Smooth muscle cell (in vitro differentiated cells): ENCODE data around the gene IPO9. TPM values are rescaled to one million over a fixed set of nuclear protein-coding genes. Genes with fewer than 3 reads are reported as not detected.
A peak's percentile ranks its signal among the peaks of the same experiment; 100 is the strongest.

Source experiments
- DNase-seq: peaks from one replicate; lab custom pipeline; 2025; ENCODE audit not compliant: unreplicated experiment; lab: John Stamatoyannopoulos, UW
- H2AFZ ChIP-seq: fragments of 200-600 bp; sonication (generic); 2 replicates; pipeline ENCODE4 v1.6.0; 2016; ENCODE audit warnings: antibody characterized with exemption, low read depth, mild to moderate bottlenecking
- H3F3A ChIP-seq: fragments of 200-600 bp; sonication (generic); 2 replicates; pipeline ENCODE4 v1.6.0; 2017; ENCODE audit warnings: antibody characterized with exemption, low read depth
- H3K27ac ChIP-seq: fragments of 200-600 bp; sonication (generic); 2 replicates; pipeline ENCODE4 v1.5.1; 2016; ENCODE audit warnings: low read depth, mild to moderate bottlenecking
- H3K27me3 ChIP-seq: fragments of 200-600 bp; sonication (generic); 2 replicates; pipeline ENCODE4 v1.6.1; 2016; ENCODE audit warnings: low read depth, mild to moderate bottlenecking
- H3K36me3 ChIP-seq: fragments of 200-600 bp; sonication (generic); 2 replicates; pipeline ENCODE4 v1.5.1; 2016; ENCODE audit warnings: low read depth
- H3K4me1 ChIP-seq: fragments of 200-600 bp; sonication (generic); 2 replicates; pipeline ENCODE4 v1.5.1; 2016; ENCODE audit warnings: low read depth
- H3K4me2 ChIP-seq: fragments of 200-600 bp; sonication (generic); 2 replicates; pipeline ENCODE4 v1.6.0; 2016; ENCODE audit warnings: mild to moderate bottlenecking
- H3K4me3 ChIP-seq: fragments of 200-600 bp; sonication (generic); 2 replicates; pipeline ENCODE4 v1.5.1; 2016; ENCODE audit warnings: mild to moderate bottlenecking
- H3K79me2 ChIP-seq: fragments of 200-600 bp; sonication (generic); 2 replicates; pipeline ENCODE4 v1.6.0; 2016; ENCODE audit warnings: low read depth, mild to moderate bottlenecking
- H3K9ac ChIP-seq: fragments of 200-600 bp; sonication (generic); 2 replicates; pipeline ENCODE4 v1.6.0; 2016; ENCODE audit warnings: low read depth
- H3K9me3 ChIP-seq: fragments of 200-600 bp; sonication (generic); replicated peaks from 2 replicates; pipeline ENCODE4 v1.5.1; 2016; ENCODE audit warnings: low read depth
- H4K20me1 ChIP-seq: fragments of 200-600 bp; sonication (generic); 2 replicates; pipeline ENCODE4 v1.6.0; 2016; ENCODE audit warnings: low read depth
- WGBS: methylation state at CpG from one replicate; pipeline ENCODE4 v1.1.7; 2016; ENCODE audit warnings: low lambda C conversion rate; 5-methylcytosine and 5-hydroxymethylcytosine counted together
- polyA plus RNA-seq: library from polyadenylated mRNA; unstranded; fragments of >200 nt; fragmentation: Nextera tagmentation; extraction: Ambion mirVana; gene quantifications from 2 replicates; pipeline ENCODE4 v1.2.1, GENCODE V29; 2016
- total RNA-seq: library from RNA; depleted of rRNA; stranded (reverse); fragments of >200 nt; gene quantifications from 2 replicates; pipeline ENCODE4 v1.2.3, GENCODE V29; 2014
- TF ChIP-seq, protein P1 (sequence below): fragments of 200-600 bp; sonication (generic); IDR thresholded peaks from 2 replicates; pipeline ENCODE4 v1.5.1; 2017; ENCODE audit warnings: borderline replicate concordance, mild to moderate bottlenecking, antibody characterized with exemption; ENCODE audit not compliant: insufficient read depth, poor library complexity, severe bottlenecking

IPO9 gene
- total and polyA plus RNA-seq, 2 experiments from 2014 or later, result 24.9 to 43.6 TPM

DNA sequence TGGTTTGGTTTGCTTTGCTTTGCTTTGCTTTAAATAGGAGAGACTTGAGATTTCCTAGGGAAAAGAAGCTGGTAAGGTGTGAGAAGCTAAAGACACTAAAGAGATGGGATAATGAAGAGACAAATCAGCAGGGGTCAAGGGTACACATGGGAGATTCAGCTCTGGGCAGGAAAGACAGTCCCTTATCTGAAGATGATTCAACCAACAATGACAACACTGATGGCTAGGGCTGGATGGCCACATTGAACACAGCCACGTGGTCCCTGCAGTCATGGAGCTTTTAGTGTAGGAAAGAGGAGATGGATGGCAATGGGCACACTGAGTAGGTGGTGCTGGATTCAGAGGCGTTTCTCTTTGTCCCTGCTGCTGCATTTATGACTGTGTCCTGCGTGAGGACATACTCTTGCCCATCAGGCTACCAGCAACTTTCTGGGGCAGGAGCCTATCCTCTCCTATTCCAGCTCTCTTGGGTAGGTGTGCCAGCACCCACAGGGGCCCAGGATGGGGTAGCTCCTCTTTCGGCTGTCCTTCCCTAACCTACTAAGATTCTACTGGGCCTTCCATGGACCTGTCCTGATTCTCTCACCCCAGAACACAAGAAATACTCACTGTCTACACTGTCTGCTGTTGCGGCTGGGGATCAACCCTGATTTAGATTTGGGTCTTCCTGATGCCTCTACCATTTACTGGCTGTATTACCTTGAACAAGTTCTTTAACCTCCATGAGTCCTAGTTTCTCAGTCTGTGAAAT is 58.3 kb downstream of the IPO9 start:
- Histone ChIP-seq H3K27me3 (no peaks in the 10 kb centered on the region), H3K9me3 (no peaks in the 10 kb centered on the region), H3K4me1 (peaks cover 8% of the 10 kb centered on the region), H3K27ac (no peak overlapping the region), H4K20me1 (no peaks in the 10 kb centered on the region), H3K9ac (no peak overlapping the region), H3K79me2 (no peaks in the 10 kb centered on the region), H3K4me2 (no peak overlapping the region), H3F3A (no peaks in the 10 kb centered on the region), H2AFZ (no peak overlapping the region), H3K4me3 (no peak overlapping the region), H3K36me3 (no peaks in the 10 kb centered on the region)
- no peak for DNase-seq
- 83% methylated on average over 5 of the region's 5 CpGs for WGBS
- TF ChIP-seq, protein P1, sequence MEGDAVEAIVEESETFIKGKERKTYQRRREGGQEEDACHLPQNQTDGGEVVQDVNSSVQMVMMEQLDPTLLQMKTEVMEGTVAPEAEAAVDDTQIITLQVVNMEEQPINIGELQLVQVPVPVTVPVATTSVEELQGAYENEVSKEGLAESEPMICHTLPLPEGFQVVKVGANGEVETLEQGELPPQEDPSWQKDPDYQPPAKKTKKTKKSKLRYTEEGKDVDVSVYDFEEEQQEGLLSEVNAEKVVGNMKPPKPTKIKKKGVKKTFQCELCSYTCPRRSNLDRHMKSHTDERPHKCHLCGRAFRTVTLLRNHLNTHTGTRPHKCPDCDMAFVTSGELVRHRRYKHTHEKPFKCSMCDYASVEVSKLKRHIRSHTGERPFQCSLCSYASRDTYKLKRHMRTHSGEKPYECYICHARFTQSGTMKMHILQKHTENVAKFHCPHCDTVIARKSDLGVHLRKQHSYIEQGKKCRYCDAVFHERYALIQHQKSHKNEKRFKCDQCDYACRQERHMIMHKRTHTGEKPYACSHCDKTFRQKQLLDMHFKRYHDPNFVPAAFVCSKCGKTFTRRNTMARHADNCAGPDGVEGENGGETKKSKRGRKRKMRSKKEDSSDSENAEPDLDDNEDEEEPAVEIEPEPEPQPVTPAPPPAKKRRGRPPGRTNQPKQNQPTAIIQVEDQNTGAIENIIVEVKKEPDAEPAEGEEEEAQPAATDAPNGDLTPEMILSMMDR, result no peak

DNA sequence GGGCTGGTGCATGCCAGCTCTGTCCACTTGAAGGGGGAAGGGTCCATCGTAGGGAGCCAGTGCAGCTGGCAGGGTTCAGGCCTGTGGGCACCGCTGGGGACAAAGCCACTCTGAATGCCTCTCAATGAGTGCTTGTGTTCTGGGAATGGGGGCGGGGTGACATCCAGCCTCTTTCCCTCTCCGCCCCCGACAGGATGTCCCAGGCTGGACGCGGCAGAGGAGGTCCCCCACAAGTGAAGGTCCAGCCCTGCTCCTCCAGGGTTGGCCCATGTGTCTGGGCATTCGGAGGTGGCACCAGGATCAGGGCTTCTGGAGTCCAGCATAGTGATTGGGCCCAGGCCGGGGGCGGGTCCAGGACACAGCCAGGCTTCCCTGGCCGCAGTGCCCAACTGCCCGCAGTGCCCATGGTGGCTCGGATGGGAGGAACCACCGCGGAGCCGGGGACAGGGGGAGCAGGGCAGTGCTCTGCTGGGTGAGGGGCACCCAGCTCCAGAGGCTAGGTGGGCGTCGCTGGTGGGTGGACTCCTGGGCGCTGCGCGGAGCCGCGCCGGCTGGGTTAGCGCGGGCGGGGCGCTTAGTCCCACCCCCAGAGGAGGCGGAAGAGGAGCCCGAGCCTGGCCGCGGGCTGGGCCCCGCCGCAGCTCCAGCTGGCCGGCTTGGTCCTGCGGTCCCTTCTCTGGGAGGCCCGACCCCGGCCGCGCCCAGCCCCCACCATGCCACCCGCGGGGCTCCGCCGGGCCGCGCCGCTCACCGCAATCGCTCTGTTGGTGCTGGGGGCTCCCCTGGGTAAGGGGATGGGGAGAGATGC is 59.5 kb downstream of the IPO9 start, which contains the start of gene SHISA4:
SHISA4 (plus strand) TSS at position 617 of the 808 bp plus-strand sequence; CDS start at position 714, 97 bp downstream.
- H3K9me3 ChIP-seq, result no peaks in the 10 kb centered on the region
- no peaks in the 10 kb centered on the region for H4K20me1 ChIP-seq
- peaks cover 8% of the 10 kb centered on the region for H3K4me1 ChIP-seq
- DNase-seq, result peak; percentile 33
- H3F3A ChIP-seq, result no peaks in the 10 kb centered on the region
- TF ChIP-seq, protein P1, result no peak
- H2AFZ ChIP-seq, result peak within 1 kb of the TSS; percentile 63
- H3K79me2 ChIP-seq, result no peaks in the 10 kb centered on the region
- H3K4me3 ChIP-seq, result peak within 1 kb of the TSS; percentile 64
- peak within 1 kb of the TSS; percentile 98 for H3K4me2 ChIP-seq
- no peaks in the 10 kb centered on the region for H3K27me3 ChIP-seq
- no peaks in the 10 kb centered on the region for H3K36me3 ChIP-seq
- WGBS, result 6% methylated on average over 37 of the region's 49 CpGs
- H3K27ac ChIP-seq, result no peak within 1 kb of the TSS
- peak within 1 kb of the TSS; percentile 56 for H3K9ac ChIP-seq

DNA sequence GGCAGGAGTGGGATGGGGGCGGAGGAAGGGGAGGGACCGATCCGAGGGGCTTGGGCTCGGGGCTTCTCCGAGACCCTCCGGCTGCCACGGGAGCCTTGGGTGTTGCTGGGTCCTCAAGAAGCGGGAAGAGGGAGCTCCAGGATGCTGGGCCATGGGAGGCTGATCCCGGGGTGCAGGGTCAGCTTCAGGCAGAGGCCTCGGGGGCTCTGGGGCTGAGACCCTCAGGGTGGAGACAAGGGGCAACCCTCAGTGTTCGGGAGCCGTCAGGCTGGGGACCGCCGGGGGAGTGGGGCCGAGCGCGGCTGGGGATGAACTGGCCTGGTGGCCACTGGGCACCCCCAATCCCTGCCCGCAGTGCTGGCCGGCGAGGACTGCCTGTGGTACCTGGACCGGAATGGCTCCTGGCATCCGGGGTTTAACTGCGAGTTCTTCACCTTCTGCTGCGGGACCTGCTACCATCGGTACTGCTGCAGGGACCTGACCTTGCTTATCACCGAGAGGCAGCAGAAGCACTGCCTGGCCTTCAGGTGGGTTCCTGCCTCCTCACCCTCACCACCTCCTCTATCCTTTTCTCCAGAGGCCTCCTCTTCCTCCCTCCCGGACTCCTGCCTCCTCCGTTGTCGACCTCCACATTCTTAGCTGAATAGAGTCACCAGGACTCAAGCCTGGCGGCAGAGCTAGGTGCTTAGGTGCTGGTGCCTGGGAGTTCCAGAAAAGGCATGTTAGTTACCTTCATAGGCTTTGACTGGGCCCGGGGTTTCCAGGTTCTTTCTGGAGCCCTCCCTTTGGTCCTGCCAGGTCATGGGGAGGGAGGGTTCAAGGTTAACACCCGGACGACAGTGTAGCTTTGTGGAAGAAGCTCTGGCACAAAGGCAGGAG is 60.4 kb downstream of the IPO9 start:
- no peak overlapping the region for H3K27ac ChIP-seq
- H3F3A ChIP-seq, result no peaks in the 10 kb centered on the region
- H3K9me3 ChIP-seq, result no peaks in the 10 kb centered on the region
- H3K79me2 ChIP-seq, result no peaks in the 10 kb centered on the region
- no peaks in the 10 kb centered on the region for H3K36me3 ChIP-seq
- peaks cover 8% of the 10 kb centered on the region for H3K4me1 ChIP-seq
- peak overlapping the region; percentile 98 for H3K4me2 ChIP-seq
- TF ChIP-seq, protein P1, result no peak
- peak overlapping the region; percentile 63 for H2AFZ ChIP-seq
- WGBS, result 42% methylated on average over 28 of the region's 33 CpGs
- H4K20me1 ChIP-seq, result no peaks in the 10 kb centered on the region
- no peak for DNase-seq
- peak overlapping the region; percentile 64 for H3K4me3 ChIP-seq
- no peaks in the 10 kb centered on the region for H3K27me3 ChIP-seq
- H3K9ac ChIP-seq, result peak overlapping the region; percentile 56
